ENCODE measurements around the gene SH3RF1. TPM values are rescaled to one million over a fixed set of nuclear protein-coding genes. Genes with fewer than 3 reads are reported as not detected.

SH3RF1 gene
- total RNA-seq, 6 experiments from 2014 or later = 54.5 to 67.1 (median 57.1) TPM

DNA sequence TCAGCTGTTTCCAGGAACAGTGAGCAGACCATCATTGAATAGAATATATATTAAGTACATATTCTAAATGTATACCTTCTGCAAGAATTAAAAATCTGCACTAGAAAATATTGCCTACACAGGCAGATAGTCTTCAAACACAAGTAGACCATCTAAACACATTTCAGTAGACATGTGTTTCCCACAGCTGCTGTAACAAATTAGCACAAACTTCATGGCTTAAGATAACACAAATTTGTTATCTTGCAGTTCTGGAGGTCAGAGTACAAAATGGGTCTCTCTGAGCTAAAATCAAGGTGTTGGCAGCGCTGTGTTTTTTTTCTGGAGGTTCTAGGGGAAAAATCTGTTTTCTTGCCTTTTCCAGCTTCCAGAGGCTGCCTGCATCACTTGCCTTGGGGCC, 42.7 kb downstream of the SH3RF1 start:
- Mint-ChIP-seq H3K27ac (no peak overlapping the region), H3K4me1 (ENCODE audit: low read depth) (peaks cover 44% of the 10 kb centered on the region), H3K9me3 (no peaks in the 10 kb centered on the region), H3K27me3 (ENCODE audit: insufficient read depth) (no peaks in the 10 kb centered on the region; the same call in 1 of the 2 replicates), H3K4me3 (no peak overlapping the region), H3K36me3 (ENCODE audit: low read depth) (peaks cover 34% of the 10 kb centered on the region)
- TF ChIP-seq CTCF (IDR thresholded peaks at IDR 0.05) = no peak
- no peak for DNase-seq

DNA sequence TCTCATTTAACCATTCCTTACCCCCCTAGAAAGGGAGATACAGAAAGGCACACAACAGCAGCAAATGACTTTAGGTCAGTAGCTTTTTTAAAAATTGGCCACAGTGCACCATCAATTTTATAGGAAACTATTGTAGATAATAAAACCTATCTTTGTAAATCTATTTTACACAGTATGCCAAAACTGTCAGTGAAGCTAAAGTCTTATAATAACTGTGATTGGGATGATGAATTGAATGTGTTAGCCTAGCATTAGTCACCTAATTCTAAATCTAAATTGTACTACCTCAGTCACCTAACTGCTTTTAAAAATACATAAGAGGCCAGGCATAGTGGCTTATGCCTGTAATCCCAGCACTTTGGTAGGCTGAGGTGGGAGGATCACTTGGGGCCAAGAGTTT, 44.2 kb downstream of the SH3RF1 start:
- H3K36me3 Mint-ChIP-seq (ENCODE audit: low read depth) = peaks cover 23% of the 10 kb centered on the region
- H3K4me1 Mint-ChIP-seq (ENCODE audit: low read depth) = peaks cover 31% of the 10 kb centered on the region
- no peaks in the 10 kb centered on the region; the same call in 1 of the 2 replicates for H3K27me3 Mint-ChIP-seq (ENCODE audit: insufficient read depth)
- no peak for TF ChIP-seq CTCF (IDR thresholded peaks at IDR 0.05)
- H3K9me3 Mint-ChIP-seq = no peaks in the 10 kb centered on the region
- H3K4me3 Mint-ChIP-seq = peak overlapping the region; percentile 23; the same call in 1 of the 2 replicates
- peak overlapping the region; percentile 29; the same call in 1 of the 2 replicates for H3K27ac Mint-ChIP-seq
- no peak for DNase-seq

GRCh38 chr4:169225812-169226211, 44.9 kb downstream of the SH3RF1 start:
- Mint-ChIP-seq H3K4me1 (ENCODE audit: low read depth) (peaks cover 28% of the 10 kb centered on the region), H3K4me3 (no peak overlapping the region), H3K27ac (no peak overlapping the region), H3K36me3 (ENCODE audit: low read depth) (peaks cover 23% of the 10 kb centered on the region), H3K27me3 (ENCODE audit: insufficient read depth) (no peaks in the 10 kb centered on the region), H3K9me3 (no peaks in the 10 kb centered on the region)
- peak; percentile 44 for DNase-seq
- no peak for TF ChIP-seq CTCF (IDR thresholded peaks at IDR 0.05)

GRCh38 chr4:169225058-169225751, 45.6 kb downstream of the SH3RF1 start:
- no peak overlapping the region for H3K27ac Mint-ChIP-seq
- TF ChIP-seq CTCF (IDR thresholded peaks at IDR 0.05) = no peak
- H3K4me3 Mint-ChIP-seq = no peak overlapping the region
- H3K9me3 Mint-ChIP-seq = no peaks in the 10 kb centered on the region
- peak; percentile 94 for DNase-seq
- H3K4me1 Mint-ChIP-seq (ENCODE audit: low read depth) = peaks cover 30% of the 10 kb centered on the region
- no peaks in the 10 kb centered on the region for H3K27me3 Mint-ChIP-seq (ENCODE audit: insufficient read depth)
- peaks cover 28% of the 10 kb centered on the region for H3K36me3 Mint-ChIP-seq (ENCODE audit: low read depth)

GRCh38 chr4:169222761-169223160, 48.0 kb downstream of the SH3RF1 start:
- Mint-ChIP-seq H3K9me3 (no peaks in the 10 kb centered on the region), H3K27ac (no peak overlapping the region), H3K4me3 (no peak overlapping the region)

More at GRCh38 chr4:169222761-169223160, 48.0 kb downstream of the SH3RF1 start:
- Mint-ChIP-seq H3K27me3 (ENCODE audit: insufficient read depth) (no peaks in the 10 kb centered on the region), H3K4me1 (ENCODE audit: low read depth) (peaks cover 28% of the 10 kb centered on the region), H3K36me3 (ENCODE audit: low read depth) (peaks cover 28% of the 10 kb centered on the region)
- DNase-seq = no peak
- no peak for TF ChIP-seq CTCF (IDR thresholded peaks at IDR 0.05)

Measured in HFFc6 (cell line).